K562 (cell line): Measurements from ENCODE around the gene FAF2. TPM values are rescaled to one million over a fixed set of nuclear protein-coding genes. Genes with fewer than 3 reads are reported as not detected.

Experiments
- HDGF ChIP-seq: fragments of 450-650 bp; IDR thresholded peaks from 2 replicates; pipeline ENCODE4 v1.6.1; 2016
- LEF1 ChIP-seq: fragments of 450-650 bp; IDR thresholded peaks from 2 replicates; pipeline ENCODE4 v1.6.1; 2016; ENCODE audit warnings: mild to moderate bottlenecking
- SRF ChIP-seq, 2 experiments: fragments of 250-450, 450-650 bp in 1 of 2; sonication (Bioruptor Pico) in 1 of 2; sonication (generic) in 1 of 2; formaldehyde crosslinking; IDR thresholded peaks; 2 replicates each; pipeline versions ENCODE4 v1.5.0 to v1.5.1; 2020 to 2022; ENCODE audit warnings: mild to moderate bottlenecking in 1 of 2, missing genetic modification reagents in 1 of 2
- polyA plus RNA-seq, 8 experiments: library from polyadenylated mRNA; depleted of rRNA in 4 of 8; stranded (reverse) in 5 of 8; unstranded in 3 of 8; fragments of >200 nt; fragmentation: Nextera tagmentation in 2 of 8; fragmentation: Illumina TruSeq in 1 of 8; extraction: Ambion mirVana in 2 of 8; extraction: Trizol in 1 of 8; gene quantifications; 2 replicates each; pipeline versions ENCODE4 v1.2.1 to v1.2.3, GENCODE V29; 2011 to 2014; ENCODE audit warnings: inconsistent platforms in 1 of 8, missing spikeins in 1 of 8
- total RNA-seq, 7 experiments: library from RNA; depleted of rRNA in 6 of 7; stranded (reverse); fragments of >200 nt in 6 of 7; fragmentation: Illumina TruSeq in 2 of 7; extraction: Trizol in 2 of 7; gene quantifications; 2 replicates each; pipeline versions ENCODE4 v1.2.1 to v1.2.3, GENCODE V29; 2011 to 2021; ENCODE audit warnings: low replicate concordance in 1 of 7
- TF ChIP-seq, protein P1 (sequence below): fragments of 250-450 bp; sonication (Bioruptor Pico); IDR thresholded peaks from 2 replicates; pipeline ENCODE4 v1.4.0; 2020; ENCODE audit warnings: mild to moderate bottlenecking, moderate library complexity
- TF ChIP-seq, protein P2 (sequence below): fragments of 250-450 bp; sonication (Bioruptor Pico); IDR thresholded peaks from 2 replicates; pipeline ENCODE4 v1.8.0; 2021; ENCODE audit warnings: moderate library complexity, mild to moderate bottlenecking, inconsistent platforms
- TF ChIP-seq, protein P3 (sequence below), 2 experiments: fragments of 200-800 bp in 1 of 2; sonication (Bioruptor generic) in 1 of 2; sonication (generic) in 1 of 2; formaldehyde crosslinking in 1 of 2; IDR thresholded peaks in 1 of 2; conservative IDR thresholded peaks in 1 of 2; 2 replicates each; pipeline versions ENCODE4 v1.5.0 to v1.6.1; 2016 to 2020; ENCODE audit warnings: missing compliant biosample characterization in 1 of 2, missing genetic modification characterization in 1 of 2, missing genetic modification reagents in 1 of 2

FAF2 gene
- total and polyA plus RNA-seq, 9 of the 15 experiments (the other 6 are each of a cell fraction or from before 2014, with no cell fraction given), result 25.0 to 44.6 (median 36.1) TPM

DNA sequence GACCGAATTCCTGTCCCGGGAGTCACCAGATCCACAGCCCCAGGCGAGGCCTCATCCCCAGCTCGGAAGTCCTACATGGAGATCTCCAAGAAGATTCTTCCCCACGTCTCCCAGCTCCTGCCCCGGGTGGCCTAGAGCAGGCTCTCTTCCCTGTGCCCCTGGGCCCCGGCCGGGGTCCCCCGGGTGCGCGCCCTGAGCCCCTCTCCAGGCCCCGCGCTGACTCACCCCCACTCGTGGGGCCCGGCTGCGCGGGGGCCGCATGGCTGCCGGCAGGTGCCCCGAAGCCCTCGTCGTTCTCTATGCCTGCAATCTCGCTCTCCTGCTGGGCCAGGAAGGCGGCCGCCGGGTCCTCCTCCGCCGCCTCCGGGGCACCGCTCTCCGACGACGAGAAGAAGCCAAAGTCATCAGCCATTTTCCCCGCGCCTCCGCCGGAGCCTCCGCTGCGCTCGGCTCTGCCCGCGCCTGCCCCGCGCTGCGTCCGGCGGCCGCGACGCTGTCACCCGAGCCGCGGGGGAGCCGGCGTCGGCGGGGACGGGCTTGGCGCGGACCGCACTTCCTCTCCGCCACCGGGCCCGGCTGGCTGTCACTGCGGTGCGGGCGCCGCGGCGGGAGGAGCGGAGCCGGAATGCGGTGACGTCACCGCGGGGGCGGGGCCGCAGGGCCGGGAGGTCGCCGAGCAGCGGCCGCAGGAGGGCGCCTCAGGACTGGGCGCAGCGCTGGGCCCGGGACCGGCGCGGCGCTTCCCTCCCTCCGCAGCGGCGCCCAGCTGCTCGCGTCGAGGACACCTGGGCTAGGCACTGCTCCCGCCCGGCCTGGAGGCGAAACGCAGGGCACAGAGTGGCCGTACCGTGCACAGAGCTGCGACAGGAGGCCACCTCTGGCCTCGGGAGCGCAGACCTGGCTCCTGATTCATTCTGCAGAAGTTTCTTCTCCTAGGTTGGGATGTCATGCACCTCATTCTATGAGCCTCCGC is 31.9 kb upstream of the FAF2 start, which contains the start of gene CLTB (continued):
- TF ChIP-seq, protein P1, sequence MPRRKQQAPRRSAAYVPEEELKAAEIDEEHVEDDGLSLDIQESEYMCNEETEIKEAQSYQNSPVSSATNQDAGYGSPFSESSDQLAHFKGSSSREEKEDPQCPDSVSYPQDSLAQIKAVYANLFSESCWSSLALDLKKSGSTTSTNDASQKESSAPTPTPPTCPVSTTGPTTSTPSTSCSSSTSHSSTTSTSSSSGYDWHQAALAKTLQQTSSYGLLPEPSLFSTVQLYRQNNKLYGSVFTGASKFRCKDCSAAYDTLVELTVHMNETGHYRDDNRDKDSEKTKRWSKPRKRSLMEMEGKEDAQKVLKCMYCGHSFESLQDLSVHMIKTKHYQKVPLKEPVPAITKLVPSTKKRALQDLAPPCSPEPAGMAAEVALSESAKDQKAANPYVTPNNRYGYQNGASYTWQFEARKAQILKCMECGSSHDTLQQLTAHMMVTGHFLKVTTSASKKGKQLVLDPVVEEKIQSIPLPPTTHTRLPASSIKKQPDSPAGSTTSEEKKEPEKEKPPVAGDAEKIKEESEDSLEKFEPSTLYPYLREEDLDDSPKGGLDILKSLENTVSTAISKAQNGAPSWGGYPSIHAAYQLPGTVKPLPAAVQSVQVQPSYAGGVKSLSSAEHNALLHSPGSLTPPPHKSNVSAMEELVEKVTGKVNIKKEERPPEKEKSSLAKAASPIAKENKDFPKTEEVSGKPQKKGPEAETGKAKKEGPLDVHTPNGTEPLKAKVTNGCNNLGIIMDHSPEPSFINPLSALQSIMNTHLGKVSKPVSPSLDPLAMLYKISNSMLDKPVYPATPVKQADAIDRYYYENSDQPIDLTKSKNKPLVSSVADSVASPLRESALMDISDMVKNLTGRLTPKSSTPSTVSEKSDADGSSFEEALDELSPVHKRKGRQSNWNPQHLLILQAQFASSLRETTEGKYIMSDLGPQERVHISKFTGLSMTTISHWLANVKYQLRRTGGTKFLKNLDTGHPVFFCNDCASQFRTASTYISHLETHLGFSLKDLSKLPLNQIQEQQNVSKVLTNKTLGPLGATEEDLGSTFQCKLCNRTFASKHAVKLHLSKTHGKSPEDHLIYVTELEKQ, result no peak
- TF ChIP-seq LEF1 (no peak), HDGF (no peak), SRF (CRISPR knock-in tag; IDR thresholded peaks at IDR 0.05) (no peak)
- TF ChIP-seq, protein P2, sequence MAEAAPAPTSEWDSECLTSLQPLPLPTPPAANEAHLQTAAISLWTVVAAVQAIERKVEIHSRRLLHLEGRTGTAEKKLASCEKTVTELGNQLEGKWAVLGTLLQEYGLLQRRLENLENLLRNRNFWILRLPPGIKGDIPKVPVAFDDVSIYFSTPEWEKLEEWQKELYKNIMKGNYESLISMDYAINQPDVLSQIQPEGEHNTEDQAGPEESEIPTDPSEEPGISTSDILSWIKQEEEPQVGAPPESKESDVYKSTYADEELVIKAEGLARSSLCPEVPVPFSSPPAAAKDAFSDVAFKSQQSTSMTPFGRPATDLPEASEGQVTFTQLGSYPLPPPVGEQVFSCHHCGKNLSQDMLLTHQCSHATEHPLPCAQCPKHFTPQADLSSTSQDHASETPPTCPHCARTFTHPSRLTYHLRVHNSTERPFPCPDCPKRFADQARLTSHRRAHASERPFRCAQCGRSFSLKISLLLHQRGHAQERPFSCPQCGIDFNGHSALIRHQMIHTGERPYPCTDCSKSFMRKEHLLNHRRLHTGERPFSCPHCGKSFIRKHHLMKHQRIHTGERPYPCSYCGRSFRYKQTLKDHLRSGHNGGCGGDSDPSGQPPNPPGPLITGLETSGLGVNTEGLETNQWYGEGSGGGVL (CRISPR knock-in tag), result no peak
- TF ChIP-seq, protein P3, sequence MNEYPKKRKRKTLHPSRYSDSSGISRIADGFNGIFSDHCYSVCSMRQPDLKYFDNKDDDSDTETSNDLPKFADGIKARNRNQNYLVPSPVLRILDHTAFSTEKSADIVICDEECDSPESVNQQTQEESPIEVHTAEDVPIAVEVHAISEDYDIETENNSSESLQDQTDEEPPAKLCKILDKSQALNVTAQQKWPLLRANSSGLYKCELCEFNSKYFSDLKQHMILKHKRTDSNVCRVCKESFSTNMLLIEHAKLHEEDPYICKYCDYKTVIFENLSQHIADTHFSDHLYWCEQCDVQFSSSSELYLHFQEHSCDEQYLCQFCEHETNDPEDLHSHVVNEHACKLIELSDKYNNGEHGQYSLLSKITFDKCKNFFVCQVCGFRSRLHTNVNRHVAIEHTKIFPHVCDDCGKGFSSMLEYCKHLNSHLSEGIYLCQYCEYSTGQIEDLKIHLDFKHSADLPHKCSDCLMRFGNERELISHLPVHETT (CRISPR knock-in tag; conservative IDR thresholded peaks at IDR 0.05 in 1 of 2, IDR thresholded peaks at IDR 0.05 in 1 of 2), result peak in 1 of 2 experiments; percentile 96; a peak in 2 of 4 replicates
